ENCODE measurements around the gene MAPK12.

Gene MAPK12

GRCh38 chr22:50261615-50262459 is at the start of gene MAPK12:
Gene MAPK12 (minus strand): TSS chr22:50261683. CDS start chr22:50261509, 174 bp downstream.
- DNase-seq: no peak

- DNase-seq: no peak
Observed at GRCh38 chr22:50310949-50311444, 49.5 kb upstream of the MAPK12 start.

GRCh38 chr22:50310031-50310722 is 48.7 kb upstream of the MAPK12 start:
- no peak for DNase-seq

- DNase-seq: no peak
Observed at GRCh38 chr22:50309601-50309991, 48.1 kb upstream of the MAPK12 start.

GRCh38 chr22:50308986-50309600 is 47.6 kb upstream of the MAPK12 start:
- DNase-seq: no peak

GRCh38 chr22:50308597-50308935 is 47.1 kb upstream of the MAPK12 start:
- DNase-seq: no peak

- no peak for DNase-seq
Observed at GRCh38 chr22:50307890-50308596, 46.6 kb upstream of the MAPK12 start.

- DNase-seq: no peak
Observed at GRCh38 chr22:50306753-50307749, 45.6 kb upstream of the MAPK12 start, which contains the start of gene PLXNB2. Gene PLXNB2 (minus strand): TSS chr22:50307646. CDS start chr22:50290584, 17,062 bp downstream.

- no peak for DNase-seq
Observed at GRCh38 chr22:50305923-50306566, 44.6 kb upstream of the MAPK12 start.

GRCh38 chr22:50305393-50305922 is 44.0 kb upstream of the MAPK12 start:
- DNase-seq: no peak

- no peak for DNase-seq
Observed at GRCh38 chr22:50304528-50305392, 43.3 kb upstream of the MAPK12 start.

GRCh38 chr22:50303848-50304527 is 42.5 kb upstream of the MAPK12 start:
- no peak for DNase-seq

GRCh38 chr22:50303515-50303847 is 42.0 kb upstream of the MAPK12 start:
- no peak for DNase-seq

- DNase-seq: no peak
Observed at GRCh38 chr22:50302564-50302963, 41.1 kb upstream of the MAPK12 start.

GRCh38 chr22:50302041-50302541 is 40.6 kb upstream of the MAPK12 start:
- no peak for DNase-seq

GRCh38 chr22:50301581-50301991 is 40.1 kb upstream of the MAPK12 start:
- no peak for DNase-seq

GRCh38 chr22:50300620-50301257 is 39.3 kb upstream of the MAPK12 start:
- no peak for DNase-seq

GRCh38 chr22:50299785-50300619 is 38.5 kb upstream of the MAPK12 start:
- no peak for DNase-seq
